PFSK-1 (cell line): Measurements from ENCODE around the gene TIMM21.

Experiments used
- FOXP2 ChIP-seq: optimal IDR thresholded peaks from 2 replicates; pipeline ENCODE3; 2011; ENCODE audit warnings: borderline replicate concordance, control low read depth, inconsistent platforms; ENCODE audit not compliant: insufficient read depth; ENCODE audit errors: extremely low read length, extremely low read depth
- POLR2AphosphoS5 ChIP-seq: IDR thresholded peaks from 2 replicates; pipeline ENCODE4 v1.6.1; 2012; ENCODE audit warnings: low read depth, mild to moderate bottlenecking, control low read depth, low read length, moderate library complexity

GRCh38 chr18:74126684-74127655 is 21.4 kb upstream of the TIMM21 start:
- TF ChIP-seq POLR2AphosphoS5 (no peak), FOXP2 (no peak)
